HepG2 (cell line): ENCODE data around the gene NACC2. TPM values are rescaled to one million over a fixed set of nuclear protein-coding genes. Genes with fewer than 3 reads are reported as not detected.

ENCODE experiments used
- ATAC-seq: fragments of 200-7000 bp; cut with Tn5 transposase; 3 replicates; pipeline ENCODE4 v1.9.1; 2020; ENCODE audit warnings: mild to moderate bottlenecking, moderate library complexity
- BruUV-seq: library from RNA; stranded (reverse); fragments of 400-500 nt; replicated peaks from 2 replicates; lab custom pipeline; 2021; lab: Mats Ljungman, UMichigan
- CTCF ChIA-PET: fragments of 300-600 bp; formaldehyde crosslinking; extraction: SDS; loops from one replicate; lab custom pipeline; 2021; ENCODE audit warnings: low total read pairs, inconsistent platforms, low intra/inter-chr PET ratio; lab: Yijun Ruan, JAX
- POLR2A ChIA-PET: fragments of 350-600 bp; sonication (Branson Sonifier 250); formaldehyde crosslinking; loops from one replicate; lab custom pipeline; 2020; ENCODE audit warnings: antibody characterized with exemption, inconsistent platforms; lab: Yijun Ruan, JAX
- DNase-seq: peaks from one replicate; pipeline ENCODE4 v3.0.0-alpha.2; 2015; ENCODE audit warnings: low spot score
- FAIRE-seq: peaks from 3 replicates; lab custom pipeline; 2011; peaks lifted over from hg19 to GRCh38; lab: Jason Lieb, UNC
- H2AFZ ChIP-seq: one replicate; pipeline ENCODE4 v1.6.1; 2011; ENCODE audit warnings: low read length, inconsistent platforms
- H3K27ac ChIP-seq: fragments of 300-600 bp; 3 replicates; pipeline ENCODE4 v1.8.0; 2011; ENCODE audit warnings: mixed run types, mild to moderate bottlenecking, mixed read lengths, low read length, inconsistent platforms; ENCODE audit not compliant: insufficient read depth; ENCODE audit errors: extremely low read length
- H3K27me3 ChIP-seq, 2 experiments: fragments of 200-600 bp in 1 of 2; 2 replicates in 1 of 2; 3 replicates in 1 of 2; pipeline versions ENCODE4 v1.6.0 to v1.8.0; 2011; ENCODE audit warnings: low read length in 2 of 2, mild to moderate bottlenecking in 2 of 2, moderate library complexity in 2 of 2, inconsistent platforms in 1 of 2; ENCODE audit not compliant: insufficient read depth in 2 of 2, control insufficient read depth in 1 of 2
- H3K36me3 ChIP-seq, 2 experiments: fragments of 200-600 bp in 1 of 2; replicated peaks in 1 of 2; 2 replicates in 1 of 2; 3 replicates in 1 of 2; pipeline versions ENCODE4 v1.5.1 to v1.8.0; 2011; ENCODE audit warnings: low read length in 2 of 2, inconsistent platforms in 1 of 2; ENCODE audit not compliant: insufficient read depth in 2 of 2, control insufficient read depth in 1 of 2
- H3K4me1 ChIP-seq: 2 replicates; pipeline ENCODE4 v1.5.1; 2012; ENCODE audit warnings: low read length, inconsistent platforms; ENCODE audit not compliant: insufficient read depth
- H3K4me2 ChIP-seq: 2 replicates; pipeline ENCODE4 v1.6.0; 2011; ENCODE audit warnings: low read depth, low read length, inconsistent platforms
- H3K4me3 ChIP-seq, 3 experiments: fragments of 200-600 bp in 1 of 3; sonication (generic), shearing (Covaris generic) in 1 of 3; replicated peaks in 1 of 3; 2 replicates each; pipeline ENCODE4 v1.5.1; 2011 to 2016; ENCODE audit warnings: low read length in 3 of 3, inconsistent platforms in 2 of 3, low read depth in 2 of 3, mild to moderate bottlenecking in 2 of 3, control low read depth in 1 of 3, mixed read lengths in 1 of 3; ENCODE audit not compliant: insufficient read depth in 1 of 3
- H3K79me2 ChIP-seq: one replicate; pipeline ENCODE4 v1.6.1; 2011; ENCODE audit warnings: low read length, inconsistent platforms; ENCODE audit not compliant: insufficient read depth
- H3K9ac ChIP-seq: 2 replicates; pipeline ENCODE4 v1.6.0; 2011; ENCODE audit warnings: mild to moderate bottlenecking, low read depth, low read length, inconsistent platforms; ENCODE audit not compliant: insufficient read depth
- H3K9me3 ChIP-seq: 2 replicates; pipeline ENCODE4 v1.5.1; 2012; ENCODE audit warnings: mild to moderate bottlenecking, low read length
- H4K20me1 ChIP-seq: 2 replicates; pipeline ENCODE4 v1.6.0; 2011; ENCODE audit warnings: inconsistent platforms, mild to moderate bottlenecking, low read length, moderate library complexity; ENCODE audit not compliant: insufficient read depth
- ETV5 ChIP-seq: IDR thresholded peaks from 2 replicates; pipeline ENCODE4 v1.6.1; 2018; ENCODE audit warnings: missing biosample characterization, missing genetic modification reagents, inconsistent platforms, borderline replicate concordance
- HNRNPL ChIP-seq: fragments of 200-400 bp; formaldehyde crosslinking; IDR thresholded peaks from 2 replicates; pipeline ENCODE4 v1.6.1; 2017; ENCODE audit warnings: mild to moderate bottlenecking, low read depth, low read length
- HNRNPLL ChIP-seq: fragments of 200-400 bp; formaldehyde crosslinking; IDR thresholded peaks from 2 replicates; pipeline ENCODE4 v1.6.1; 2017; ENCODE audit warnings: mild to moderate bottlenecking, low read depth, low read length; ENCODE audit not compliant: poor library complexity, severe bottlenecking
- XRCC5 ChIP-seq: fragments of 200-400 bp; formaldehyde crosslinking; optimal IDR thresholded peaks from 2 replicates; pipeline ENCODE3; 2017; ENCODE audit warnings: mild to moderate bottlenecking, low read length
- ZFX ChIP-seq: sonication (generic); formaldehyde crosslinking; IDR thresholded peaks from 2 replicates; pipeline ENCODE4 v1.4.0; 2020; ENCODE audit warnings: mild to moderate bottlenecking, low read depth, missing genetic modification reagents, moderate library complexity
- ZNF720 ChIP-seq: sonication (generic); formaldehyde crosslinking; IDR thresholded peaks from 2 replicates; pipeline ENCODE4 v1.4.0; 2020; ENCODE audit warnings: missing genetic modification reagents
- ZNF788 ChIP-seq: sonication (generic); formaldehyde crosslinking; IDR thresholded peaks from 2 replicates; pipeline ENCODE4 v1.5.0; 2020; ENCODE audit warnings: mild to moderate bottlenecking, missing genetic modification reagents, borderline replicate concordance
- WGBS: methylation state at CpG from one replicate; pipeline ENCODE4 v1.1.6; 2017; ENCODE audit warnings: low lambda C conversion rate; 5-methylcytosine and 5-hydroxymethylcytosine counted together
- in situ Hi-C: cut with HindIII; loops from 2 replicates; pipeline ENCODE4 v1.10.0; 2017; ENCODE audit warnings: low pct_unique_long_range_greater_than_20kb; ENCODE audit not compliant: extremely low pct_ligation_motif_present
- intact Hi-C: fragments of 100-400 bp; cut with micrococcal nuclease; formaldehyde crosslinking; loops from one replicate; pipeline ENCODE4 v1.10.0; 2022; ENCODE audit not compliant: unreplicated experiment
- polyA plus RNA-seq, 8 experiments: library from polyadenylated mRNA; depleted of rRNA in 3 of 8; stranded (reverse) in 7 of 8; unstranded in 1 of 8; fragments of >200 nt; fragmentation: Illumina TruSeq in 4 of 8; extraction: Trizol in 4 of 8; gene quantifications; 2 replicates each; pipeline versions ENCODE4 v1.2.1 to v1.2.3, GENCODE V29; 2011 to 2016; ENCODE audit warnings: low read depth in 4 of 8, missing spikeins in 1 of 8, mixed read lengths in 1 of 8; ENCODE audit not compliant: insufficient read depth in 1 of 8
- total RNA-seq, 5 experiments: library from RNA; depleted of rRNA; stranded (reverse); fragments of >200 nt; fragmentation: Illumina TruSeq; extraction: Trizol; gene quantifications; 2 replicates each; pipeline ENCODE4 v1.2.3, GENCODE V29; 2016; ENCODE audit warnings: low read depth in 1 of 5
- TF ChIP-seq, protein P1 (sequence below): sonication (generic); formaldehyde crosslinking; IDR thresholded peaks from 2 replicates; pipeline ENCODE4 v1.5.1; 2020; ENCODE audit warnings: mild to moderate bottlenecking, missing genetic modification reagents, moderate library complexity

Gene NACC2
- total and polyA plus RNA-seq, 2 of the 13 experiments (the other 11 are each of a cell fraction or from before 2014, with no cell fraction given), result 5.9 to 12.3 TPM

DNA sequence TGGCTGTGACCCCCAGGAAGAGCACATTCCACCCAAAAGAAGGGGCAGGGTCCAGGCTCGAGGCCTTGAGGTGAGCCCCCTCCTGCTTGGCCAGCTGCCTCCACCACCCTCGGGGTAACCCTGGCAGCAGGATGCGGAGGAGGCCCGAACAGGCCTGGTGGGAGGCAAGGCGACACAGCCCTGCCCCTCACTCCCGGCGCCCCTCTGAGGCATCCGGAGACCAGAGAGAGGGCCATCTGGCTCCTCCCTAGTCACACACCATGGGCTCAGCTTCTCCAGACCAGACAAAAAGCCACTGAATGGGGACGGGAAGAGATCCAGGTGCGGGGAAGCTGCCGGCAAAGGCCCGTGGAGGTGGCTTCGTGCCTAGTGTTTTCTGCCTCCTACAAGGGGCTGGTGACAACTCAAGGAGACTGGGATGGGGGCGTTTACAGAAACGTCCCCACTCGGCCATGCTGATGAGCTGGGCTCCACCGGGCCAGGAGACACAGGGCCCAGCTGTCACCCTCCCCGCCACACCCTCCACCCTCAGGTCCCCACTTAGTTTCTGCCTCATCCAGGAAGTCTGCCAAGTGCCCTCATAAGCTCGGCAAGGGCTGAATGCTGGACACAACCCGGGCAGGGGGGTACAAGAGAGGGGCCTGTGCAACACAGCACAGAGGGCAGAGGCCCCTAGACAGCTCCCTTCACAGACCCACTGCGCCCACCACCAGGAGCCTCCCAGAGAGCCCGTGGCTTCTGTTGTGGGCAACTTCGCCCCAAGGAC lies 41.9 kb downstream of the NACC2 start:
- intact Hi-C loops (loop anchor here (5.0 kb wide), 3 partner anchors 39 to 61 kb away; no protein-coding TSS in a partner anchor), in situ Hi-C loops (no loop called here)
- Histone ChIP-seq H3K4me1 (peaks cover 33% of the 10 kb centered on the region), H3K4me3 (peak overlapping the region; percentile 49 to 72 (median 67); a peak in 5 of 6 replicates), H3K9me3 (no peaks in the 10 kb centered on the region), H3K36me3 (peaks cover 7 to 16% of the 10 kb centered on the region in 2 experiments; a peak in 3 of 5 replicates), H4K20me1 (peaks cover 30% of the 10 kb centered on the region), H3K9ac (peak overlapping the region; percentile 68), H3K27me3 (no peaks in the 10 kb centered on the region), H2AFZ (no peak overlapping the region), H3K27ac (peak overlapping the region; percentile 75), H3K79me2 (peaks cover 26% of the 10 kb centered on the region), H3K4me2 (peak overlapping the region; percentile 93)
- DNase-seq, result peak; percentile 14
- CTCF ChIA-PET, result no interaction called here
- POLR2A ChIA-PET, result interaction anchor here (0.8 to 4.2 kb wide), 5 partner anchors 41 to 64 kb away, joined by 3 to 47 read pairs (median 4); partner anchors contain the start of gene NACC2
- BruUV-seq, result no TSS peak
- 26% methylated on average over 4 of the region's 23 CpGs for WGBS
- TF ChIP-seq ETV5 (CRISPR knock-in tag) (0 out of 2 replicates have a peak, but pooled peaks have one; percentile 2), ZNF788 (CRISPR knock-in tag) (0 out of 2 replicates have a peak, but pooled peaks have one; percentile 26), ZFX (CRISPR knock-in tag) (peak; percentile 45), ZNF720 (CRISPR knock-in tag) (no peak), HNRNPLL (no peak), XRCC5 (peak; percentile 11), HNRNPL (0 out of 2 replicates have a peak, but pooled peaks have one; percentile 19)
- TF ChIP-seq, protein P1, sequence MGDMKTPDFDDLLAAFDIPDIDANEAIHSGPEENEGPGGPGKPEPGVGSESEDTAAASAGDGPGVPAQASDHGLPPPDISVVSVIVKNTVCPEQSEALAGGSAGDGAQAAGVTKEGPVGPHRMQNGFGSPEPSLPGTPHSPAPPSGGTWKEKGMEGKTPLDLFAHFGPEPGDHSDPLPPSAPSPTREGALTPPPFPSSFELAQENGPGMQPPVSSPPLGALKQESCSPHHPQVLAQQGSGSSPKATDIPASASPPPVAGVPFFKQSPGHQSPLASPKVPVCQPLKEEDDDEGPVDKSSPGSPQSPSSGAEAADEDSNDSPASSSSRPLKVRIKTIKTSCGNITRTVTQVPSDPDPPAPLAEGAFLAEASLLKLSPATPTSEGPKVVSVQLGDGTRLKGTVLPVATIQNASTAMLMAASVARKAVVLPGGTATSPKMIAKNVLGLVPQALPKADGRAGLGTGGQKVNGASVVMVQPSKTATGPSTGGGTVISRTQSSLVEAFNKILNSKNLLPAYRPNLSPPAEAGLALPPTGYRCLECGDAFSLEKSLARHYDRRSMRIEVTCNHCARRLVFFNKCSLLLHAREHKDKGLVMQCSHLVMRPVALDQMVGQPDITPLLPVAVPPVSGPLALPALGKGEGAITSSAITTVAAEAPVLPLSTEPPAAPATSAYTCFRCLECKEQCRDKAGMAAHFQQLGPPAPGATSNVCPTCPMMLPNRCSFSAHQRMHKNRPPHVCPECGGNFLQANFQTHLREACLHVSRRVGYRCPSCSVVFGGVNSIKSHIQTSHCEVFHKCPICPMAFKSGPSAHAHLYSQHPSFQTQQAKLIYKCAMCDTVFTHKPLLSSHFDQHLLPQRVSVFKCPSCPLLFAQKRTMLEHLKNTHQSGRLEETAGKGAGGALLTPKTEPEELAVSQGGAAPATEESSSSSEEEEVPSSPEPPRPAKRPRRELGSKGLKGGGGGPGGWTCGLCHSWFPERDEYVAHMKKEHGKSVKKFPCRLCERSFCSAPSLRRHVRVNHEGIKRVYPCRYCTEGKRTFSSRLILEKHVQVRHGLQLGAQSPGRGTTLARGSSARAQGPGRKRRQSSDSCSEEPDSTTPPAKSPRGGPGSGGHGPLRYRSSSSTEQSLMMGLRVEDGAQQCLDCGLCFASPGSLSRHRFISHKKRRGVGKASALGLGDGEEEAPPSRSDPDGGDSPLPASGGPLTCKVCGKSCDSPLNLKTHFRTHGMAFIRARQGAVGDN (CRISPR knock-in tag), result peak; percentile 44; the same call in 1 of the 2 replicates
- FAIRE-seq, result no peak
- ATAC-seq, result peak; percentile 11
